WTC11 (cell line): ENCODE results near the gene IPCEF1.

Source experiments
- ELF4 ChIP-seq: sonication (generic); formaldehyde crosslinking; IDR thresholded peaks from 2 replicates; pipeline ENCODE4 v1.8.1; 2022; ENCODE audit warnings: low read depth, mild to moderate bottlenecking, moderate library complexity, missing genetic modification reagents
- ESRRA ChIP-seq: sonication (generic); formaldehyde crosslinking; IDR thresholded peaks from 2 replicates; pipeline ENCODE4 v1.8.1; 2022; ENCODE audit warnings: mild to moderate bottlenecking, missing genetic modification reagents, borderline replicate concordance
- KAT7 ChIP-seq: sonication (generic); formaldehyde crosslinking; IDR thresholded peaks from 2 replicates; pipeline ENCODE4 v1.8.1; 2023; ENCODE audit warnings: missing genetic modification reagents, mild to moderate bottlenecking, borderline replicate concordance
- PREB ChIP-seq: sonication (generic); formaldehyde crosslinking; IDR thresholded peaks from 2 replicates; pipeline ENCODE4 v1.8.1; 2022; ENCODE audit warnings: mild to moderate bottlenecking, missing genetic modification reagents, moderate library complexity, borderline replicate concordance
- ZNF138 ChIP-seq: sonication (generic); formaldehyde crosslinking; conservative IDR thresholded peaks from 2 replicates; pipeline ENCODE4 v1.8.1; 2022; ENCODE audit warnings: mild to moderate bottlenecking, moderate library complexity, missing genetic modification reagents
- ZNF416 ChIP-seq: fragments of 250-450 bp; sonication (Bioruptor Pico); IDR thresholded peaks from 2 replicates; pipeline ENCODE4 v1.9.0; 2021; ENCODE audit warnings: mild to moderate bottlenecking, inconsistent platforms
- ZNF512 ChIP-seq: sonication (generic); formaldehyde crosslinking; IDR thresholded peaks from 2 replicates; pipeline ENCODE4 v1.8.1; 2022; ENCODE audit warnings: missing genetic modification reagents, borderline replicate concordance
- TF ChIP-seq, protein P1 (sequence below): fragments of 200-600 bp; IDR thresholded peaks from 2 replicates; pipeline ENCODE4 v1.8.0; 2022; ENCODE audit warnings: antibody characterized with exemption
- TF ChIP-seq, protein P2 (sequence below): sonication (generic); formaldehyde crosslinking; IDR thresholded peaks from 2 replicates; pipeline ENCODE4 v1.8.0; 2023; ENCODE audit warnings: mild to moderate bottlenecking, missing genetic modification reagents
- TF ChIP-seq, protein P3 (sequence below): sonication (generic); formaldehyde crosslinking; IDR thresholded peaks from 2 replicates; pipeline ENCODE4 v1.8.0; 2022; ENCODE audit warnings: mild to moderate bottlenecking, missing genetic modification reagents
- TF ChIP-seq, protein P4 (sequence below): sonication (generic); formaldehyde crosslinking; conservative IDR thresholded peaks from 2 replicates; pipeline ENCODE4 v1.8.1; 2022; ENCODE audit warnings: mild to moderate bottlenecking, missing genetic modification reagents

DNA sequence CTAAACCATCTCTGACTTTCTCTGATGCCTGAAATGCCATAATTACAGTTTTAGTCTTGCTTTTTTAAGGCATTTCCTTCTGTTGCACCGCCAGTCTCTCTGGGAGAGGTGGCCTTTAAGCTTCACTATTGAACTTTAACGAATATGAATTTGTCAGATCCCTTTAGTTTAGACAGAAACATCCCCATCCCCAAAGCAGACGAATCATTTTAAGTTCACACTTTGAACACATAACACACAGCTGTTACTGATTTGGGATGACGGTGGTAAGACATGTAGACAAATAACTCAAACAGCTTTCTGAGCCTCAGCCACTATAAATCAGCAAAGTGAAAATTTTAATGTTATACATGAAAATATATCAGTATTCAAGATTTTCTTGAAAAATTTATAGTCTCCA lies 7.2 kb upstream of the IPCEF1 start:
- TF ChIP-seq, protein P1, sequence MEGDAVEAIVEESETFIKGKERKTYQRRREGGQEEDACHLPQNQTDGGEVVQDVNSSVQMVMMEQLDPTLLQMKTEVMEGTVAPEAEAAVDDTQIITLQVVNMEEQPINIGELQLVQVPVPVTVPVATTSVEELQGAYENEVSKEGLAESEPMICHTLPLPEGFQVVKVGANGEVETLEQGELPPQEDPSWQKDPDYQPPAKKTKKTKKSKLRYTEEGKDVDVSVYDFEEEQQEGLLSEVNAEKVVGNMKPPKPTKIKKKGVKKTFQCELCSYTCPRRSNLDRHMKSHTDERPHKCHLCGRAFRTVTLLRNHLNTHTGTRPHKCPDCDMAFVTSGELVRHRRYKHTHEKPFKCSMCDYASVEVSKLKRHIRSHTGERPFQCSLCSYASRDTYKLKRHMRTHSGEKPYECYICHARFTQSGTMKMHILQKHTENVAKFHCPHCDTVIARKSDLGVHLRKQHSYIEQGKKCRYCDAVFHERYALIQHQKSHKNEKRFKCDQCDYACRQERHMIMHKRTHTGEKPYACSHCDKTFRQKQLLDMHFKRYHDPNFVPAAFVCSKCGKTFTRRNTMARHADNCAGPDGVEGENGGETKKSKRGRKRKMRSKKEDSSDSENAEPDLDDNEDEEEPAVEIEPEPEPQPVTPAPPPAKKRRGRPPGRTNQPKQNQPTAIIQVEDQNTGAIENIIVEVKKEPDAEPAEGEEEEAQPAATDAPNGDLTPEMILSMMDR: no peak
- TF ChIP-seq, protein P2, sequence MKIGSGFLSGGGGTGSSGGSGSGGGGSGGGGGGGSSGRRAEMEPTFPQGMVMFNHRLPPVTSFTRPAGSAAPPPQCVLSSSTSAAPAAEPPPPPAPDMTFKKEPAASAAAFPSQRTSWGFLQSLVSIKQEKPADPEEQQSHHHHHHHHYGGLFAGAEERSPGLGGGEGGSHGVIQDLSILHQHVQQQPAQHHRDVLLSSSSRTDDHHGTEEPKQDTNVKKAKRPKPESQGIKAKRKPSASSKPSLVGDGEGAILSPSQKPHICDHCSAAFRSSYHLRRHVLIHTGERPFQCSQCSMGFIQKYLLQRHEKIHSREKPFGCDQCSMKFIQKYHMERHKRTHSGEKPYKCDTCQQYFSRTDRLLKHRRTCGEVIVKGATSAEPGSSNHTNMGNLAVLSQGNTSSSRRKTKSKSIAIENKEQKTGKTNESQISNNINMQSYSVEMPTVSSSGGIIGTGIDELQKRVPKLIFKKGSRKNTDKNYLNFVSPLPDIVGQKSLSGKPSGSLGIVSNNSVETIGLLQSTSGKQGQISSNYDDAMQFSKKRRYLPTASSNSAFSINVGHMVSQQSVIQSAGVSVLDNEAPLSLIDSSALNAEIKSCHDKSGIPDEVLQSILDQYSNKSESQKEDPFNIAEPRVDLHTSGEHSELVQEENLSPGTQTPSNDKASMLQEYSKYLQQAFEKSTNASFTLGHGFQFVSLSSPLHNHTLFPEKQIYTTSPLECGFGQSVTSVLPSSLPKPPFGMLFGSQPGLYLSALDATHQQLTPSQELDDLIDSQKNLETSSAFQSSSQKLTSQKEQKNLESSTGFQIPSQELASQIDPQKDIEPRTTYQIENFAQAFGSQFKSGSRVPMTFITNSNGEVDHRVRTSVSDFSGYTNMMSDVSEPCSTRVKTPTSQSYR (CRISPR knock-in tag): no peak
- TF ChIP-seq ESRRA (CRISPR knock-in tag): no peak
- TF ChIP-seq PREB (CRISPR knock-in tag): no peak
- no peak for TF ChIP-seq ZNF416 (CRISPR knock-in tag)
- TF ChIP-seq, protein P3, sequence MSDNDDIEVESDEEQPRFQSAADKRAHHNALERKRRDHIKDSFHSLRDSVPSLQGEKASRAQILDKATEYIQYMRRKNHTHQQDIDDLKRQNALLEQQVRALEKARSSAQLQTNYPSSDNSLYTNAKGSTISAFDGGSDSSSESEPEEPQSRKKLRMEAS (CRISPR knock-in tag): no peak
- TF ChIP-seq ELF4 (CRISPR knock-in tag): no peak
- no peak for TF ChIP-seq ZNF512 (CRISPR knock-in tag)
- TF ChIP-seq KAT7 (CRISPR knock-in tag): no peak
- TF ChIP-seq ZNF138 (CRISPR knock-in tag): no peak
- TF ChIP-seq, protein P4, sequence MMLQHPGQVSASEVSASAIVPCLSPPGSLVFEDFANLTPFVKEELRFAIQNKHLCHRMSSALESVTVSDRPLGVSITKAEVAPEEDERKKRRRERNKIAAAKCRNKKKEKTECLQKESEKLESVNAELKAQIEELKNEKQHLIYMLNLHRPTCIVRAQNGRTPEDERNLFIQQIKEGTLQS (CRISPR knock-in tag): no peak
